ENCODE results near the gene TIA1. TPM values are rescaled to one million over a fixed set of nuclear protein-coding genes. Genes with fewer than 3 reads are reported as not detected.

The TIA1 gene
- 44.3 and 46.0 TPM in 2 replicates for total RNA-seq

GRCh38 chr2:70248181-70248847 is at the start of gene TIA1:
Gene TIA1 (minus strand): TSS chr2:70248628. CDS start chr2:70248430, 198 bp downstream.

GRCh38 chr2:70190418-70191243 is 57.8 kb downstream of the TIA1 start, which contains the start of gene C2orf42:
Gene C2orf42 (minus strand): TSS chr2:70191019. CDS start chr2:70181985, 9,034 bp downstream.

Other genes with a start within 250 kb of the TIA1 start
- 158 and 175 TPM in 2 replicates for gene PCBP1, start 161.2 kb downstream of the TIA1 start, total RNA-seq
- gene C2orf42, start 57.6 kb downstream of the TIA1 start, total RNA-seq, result 5.4 and 8.2 TPM in 2 replicates
- gene PCYOX1, start 9.5 kb upstream of the TIA1 start, total RNA-seq, result 19.7 and 34.4 TPM in 2 replicates
- gene SNRPG, start 45.1 kb upstream of the TIA1 start, total RNA-seq, result 67.7 and 154 TPM in 2 replicates
- gene FAM136A, start 53.4 kb upstream of the TIA1 start, total RNA-seq, result 18.8 and 32.6 TPM in 2 replicates

Measured in mesangial cell (primary cell).